Astrocyte (in vitro differentiated cells and primary cell): Measurements from ENCODE around the gene CCDC120.

Experiments
- CTCF ChIP-seq: IDR thresholded peaks from 2 replicates; pipeline ENCODE4 v1.5.1; 2011; ENCODE audit warnings: low read depth, mild to moderate bottlenecking, inconsistent platforms, low read length, moderate library complexity; ENCODE audit not compliant: insufficient read depth
- EZH2 ChIP-seq: IDR thresholded peaks from 2 replicates; pipeline ENCODE4 v1.6.1; 2012; ENCODE audit warnings: mild to moderate bottlenecking, low read length, inconsistent platforms; ENCODE audit not compliant: insufficient read depth

- TF ChIP-seq CTCF (no peak), EZH2 (no peak)
Observed at GRCh38 chrX:49077941-49078340, 19.1 kb downstream of the CCDC120 start.
